ENCODE measurements around the gene GJB5.

DNA sequence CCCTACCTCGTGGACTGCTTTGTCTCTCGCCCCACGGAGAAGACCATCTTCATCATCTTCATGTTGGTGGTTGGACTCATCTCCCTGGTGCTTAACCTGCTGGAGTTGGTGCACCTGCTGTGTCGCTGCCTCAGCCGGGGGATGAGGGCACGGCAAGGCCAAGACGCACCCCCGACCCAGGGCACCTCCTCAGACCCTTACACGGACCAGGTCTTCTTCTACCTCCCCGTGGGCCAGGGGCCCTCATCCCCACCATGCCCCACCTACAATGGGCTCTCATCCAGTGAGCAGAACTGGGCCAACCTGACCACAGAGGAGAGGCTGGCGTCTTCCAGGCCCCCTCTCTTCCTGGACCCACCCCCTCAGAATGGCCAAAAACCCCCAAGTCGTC lies 39.9 kb downstream of the GJB5 start:
- TF ChIP-seq, protein P1, sequence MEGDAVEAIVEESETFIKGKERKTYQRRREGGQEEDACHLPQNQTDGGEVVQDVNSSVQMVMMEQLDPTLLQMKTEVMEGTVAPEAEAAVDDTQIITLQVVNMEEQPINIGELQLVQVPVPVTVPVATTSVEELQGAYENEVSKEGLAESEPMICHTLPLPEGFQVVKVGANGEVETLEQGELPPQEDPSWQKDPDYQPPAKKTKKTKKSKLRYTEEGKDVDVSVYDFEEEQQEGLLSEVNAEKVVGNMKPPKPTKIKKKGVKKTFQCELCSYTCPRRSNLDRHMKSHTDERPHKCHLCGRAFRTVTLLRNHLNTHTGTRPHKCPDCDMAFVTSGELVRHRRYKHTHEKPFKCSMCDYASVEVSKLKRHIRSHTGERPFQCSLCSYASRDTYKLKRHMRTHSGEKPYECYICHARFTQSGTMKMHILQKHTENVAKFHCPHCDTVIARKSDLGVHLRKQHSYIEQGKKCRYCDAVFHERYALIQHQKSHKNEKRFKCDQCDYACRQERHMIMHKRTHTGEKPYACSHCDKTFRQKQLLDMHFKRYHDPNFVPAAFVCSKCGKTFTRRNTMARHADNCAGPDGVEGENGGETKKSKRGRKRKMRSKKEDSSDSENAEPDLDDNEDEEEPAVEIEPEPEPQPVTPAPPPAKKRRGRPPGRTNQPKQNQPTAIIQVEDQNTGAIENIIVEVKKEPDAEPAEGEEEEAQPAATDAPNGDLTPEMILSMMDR (IDR thresholded peaks at IDR 0.05) = no peak
- no peak for TF ChIP-seq TCF7L2 (IDR thresholded peaks at IDR 0.05; ENCODE audit: low read depth, low read length)
- no peak for TF ChIP-seq SIN3A (IDR thresholded peaks at IDR 0.05; ENCODE audit: borderline replicate concordance, insufficient read depth, low read depth, low read length)
